PFSK-1 (cell line): ENCODE measurements around the gene RABL3.

ENCODE experiments used
- POLR2AphosphoS5 ChIP-seq: IDR thresholded peaks from 2 replicates; pipeline ENCODE4 v1.6.1; 2012; ENCODE audit warnings: low read depth, mild to moderate bottlenecking, control low read depth, low read length, moderate library complexity
- REST ChIP-seq, 2 experiments: IDR thresholded peaks; 2 replicates each; pipeline versions ENCODE4 v1.6.1 to v1.8.0; 2011 to 2012; ENCODE audit warnings: low read depth in 2 of 2, low read length in 2 of 2, control low read depth in 1 of 2, inconsistent platforms in 1 of 2, mild to moderate bottlenecking in 1 of 2, moderate library complexity in 1 of 2; ENCODE audit not compliant: insufficient read depth in 1 of 2
- SIN3A ChIP-seq: IDR thresholded peaks from 2 replicates; pipeline ENCODE4 v1.6.1; 2012; ENCODE audit warnings: mild to moderate bottlenecking, low read length, moderate library complexity, borderline replicate concordance; ENCODE audit not compliant: insufficient read depth
- TAF1 ChIP-seq: IDR thresholded peaks from 2 replicates; pipeline ENCODE4 v1.6.1; 2012; ENCODE audit warnings: low read length, control low read depth, borderline replicate concordance; ENCODE audit not compliant: insufficient read depth

- TF ChIP-seq TAF1, result no peak
- TF ChIP-seq POLR2AphosphoS5, result no peak
- TF ChIP-seq SIN3A, result no peak
- TF ChIP-seq REST (IDR thresholded peaks at IDR 0.05; ENCODE audit: insufficient read depth in 1 of 2, low read depth in 2 of 2, low read length in 2 of 2), result no peak
These were observed 31.9 kb downstream of the RABL3 start for GRCh38 chr3:120710369-120710768.
